Measurements from ENCODE around the gene ITGA11. TPM values are rescaled to one million over a fixed set of nuclear protein-coding genes. Genes with fewer than 3 reads are reported as not detected.

ITGA11 gene
- total RNA-seq, 1 donor from 2014 or later, result 31.4 TPM

GRCh38 chr15:68417051-68417450, 14.9 kb downstream of the ITGA11 start:
- no peak for TF ChIP-seq CTCF (IDR thresholded peaks at IDR 0.05; ENCODE audit: borderline replicate concordance)
- H3K4me1 ChIP-seq, result peaks cover 20% of the 10 kb centered on the region
- peak overlapping the region; percentile 62 for H3K27ac ChIP-seq (replicated peaks)
- no peaks in the 10 kb centered on the region for H3K9me3 ChIP-seq (replicated peaks)
- intact Hi-C loops (cut with micrococcal nuclease), result no loop called here
- H3K4me3 ChIP-seq, result no peak overlapping the region
- DNase-seq, result no peak
- H3K36me3 ChIP-seq, result no peaks in the 10 kb centered on the region
- no peaks in the 10 kb centered on the region for H3K27me3 ChIP-seq (ENCODE audit: low read depth)

GRCh38 chr15:68416158-68416535, 15.8 kb downstream of the ITGA11 start:
- H3K36me3 ChIP-seq, result no peaks in the 10 kb centered on the region
- H3K27me3 ChIP-seq (ENCODE audit: low read depth), result no peaks in the 10 kb centered on the region
- intact Hi-C loops (cut with micrococcal nuclease), result no loop called here
- no peaks in the 10 kb centered on the region for H3K9me3 ChIP-seq (replicated peaks)
- TF ChIP-seq CTCF (IDR thresholded peaks at IDR 0.05; ENCODE audit: borderline replicate concordance), result no peak
- H3K4me1 ChIP-seq, result peaks cover 20% of the 10 kb centered on the region
- DNase-seq, result no peak
- H3K4me3 ChIP-seq, result no peak overlapping the region
- H3K27ac ChIP-seq (replicated peaks), result no peak overlapping the region

GRCh38 chr15:68415501-68416157, 16.3 kb downstream of the ITGA11 start:
- H3K27me3 ChIP-seq (ENCODE audit: low read depth), result no peaks in the 10 kb centered on the region
- intact Hi-C loops (cut with micrococcal nuclease), result no loop called here
- H3K27ac ChIP-seq (replicated peaks), result no peak overlapping the region
- H3K9me3 ChIP-seq (replicated peaks), result no peaks in the 10 kb centered on the region
- H3K36me3 ChIP-seq, result no peaks in the 10 kb centered on the region
- H3K4me1 ChIP-seq, result peaks cover 20% of the 10 kb centered on the region
- H3K4me3 ChIP-seq, result no peak overlapping the region
- TF ChIP-seq CTCF (IDR thresholded peaks at IDR 0.05; ENCODE audit: borderline replicate concordance), result no peak
- peak; percentile 27 for DNase-seq

- Histone ChIP-seq H3K27ac (replicated peaks) (no peak overlapping the region), H3K4me1 (peaks cover 20% of the 10 kb centered on the region), H3K4me3 (no peak overlapping the region), H3K9me3 (replicated peaks) (no peaks in the 10 kb centered on the region), H3K36me3 (no peaks in the 10 kb centered on the region), H3K27me3 (ENCODE audit: low read depth) (no peaks in the 10 kb centered on the region)
- no peak for DNase-seq
- TF ChIP-seq CTCF (IDR thresholded peaks at IDR 0.05; ENCODE audit: borderline replicate concordance), result no peak
- intact Hi-C loops (cut with micrococcal nuclease), result no loop called here
These were observed 16.9 kb downstream of the ITGA11 start for GRCh38 chr15:68415061-68415460.

GRCh38 chr15:68414591-68414990, 17.4 kb downstream of the ITGA11 start:
- no peak for DNase-seq
- no peak overlapping the region for H3K27ac ChIP-seq (replicated peaks)

More at GRCh38 chr15:68414591-68414990, 17.4 kb downstream of the ITGA11 start:
- Histone ChIP-seq H3K36me3 (no peaks in the 10 kb centered on the region), H3K27me3 (ENCODE audit: low read depth) (no peaks in the 10 kb centered on the region), H3K9me3 (replicated peaks) (no peaks in the 10 kb centered on the region), H3K4me3 (no peak overlapping the region), H3K4me1 (peaks cover 20% of the 10 kb centered on the region)
- intact Hi-C loops (cut with micrococcal nuclease), result no loop called here
- TF ChIP-seq CTCF (IDR thresholded peaks at IDR 0.05; ENCODE audit: borderline replicate concordance), result no peak

Measured in left ventricle myocardium inferior (tissue), 1 donor.